ENCODE results near the gene SAMHD1.

DNA sequence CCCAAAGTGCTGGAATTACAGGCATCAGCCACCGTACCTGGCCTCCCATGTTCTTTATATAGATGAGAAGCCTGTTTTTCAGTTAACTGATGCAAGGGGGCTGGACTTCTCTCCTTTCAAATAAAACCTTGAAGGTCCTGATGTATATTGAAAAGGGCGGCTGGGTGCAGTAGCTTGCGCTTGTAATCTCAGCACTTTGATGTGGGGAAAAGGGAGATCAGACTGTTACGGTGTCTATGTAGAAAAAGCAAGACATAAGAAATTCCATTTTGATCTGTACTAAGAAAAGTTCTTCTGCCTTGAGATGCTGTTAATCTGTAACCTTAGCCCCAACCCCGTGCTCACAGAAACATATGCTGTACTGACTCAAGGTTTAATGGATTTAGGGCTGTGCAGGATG is 16.1 kb upstream of the SAMHD1 start:
- no peak for TF ChIP-seq EZH2 (IDR thresholded peaks at IDR 0.05; ENCODE audit: borderline replicate concordance, insufficient read depth, low read length, poor library complexity, severe bottlenecking)
- no peak for TF ChIP-seq EP300 (conservative IDR thresholded peaks at IDR 0.05; ENCODE audit: poor library complexity, severe bottlenecking)
- TF ChIP-seq, protein P1, sequence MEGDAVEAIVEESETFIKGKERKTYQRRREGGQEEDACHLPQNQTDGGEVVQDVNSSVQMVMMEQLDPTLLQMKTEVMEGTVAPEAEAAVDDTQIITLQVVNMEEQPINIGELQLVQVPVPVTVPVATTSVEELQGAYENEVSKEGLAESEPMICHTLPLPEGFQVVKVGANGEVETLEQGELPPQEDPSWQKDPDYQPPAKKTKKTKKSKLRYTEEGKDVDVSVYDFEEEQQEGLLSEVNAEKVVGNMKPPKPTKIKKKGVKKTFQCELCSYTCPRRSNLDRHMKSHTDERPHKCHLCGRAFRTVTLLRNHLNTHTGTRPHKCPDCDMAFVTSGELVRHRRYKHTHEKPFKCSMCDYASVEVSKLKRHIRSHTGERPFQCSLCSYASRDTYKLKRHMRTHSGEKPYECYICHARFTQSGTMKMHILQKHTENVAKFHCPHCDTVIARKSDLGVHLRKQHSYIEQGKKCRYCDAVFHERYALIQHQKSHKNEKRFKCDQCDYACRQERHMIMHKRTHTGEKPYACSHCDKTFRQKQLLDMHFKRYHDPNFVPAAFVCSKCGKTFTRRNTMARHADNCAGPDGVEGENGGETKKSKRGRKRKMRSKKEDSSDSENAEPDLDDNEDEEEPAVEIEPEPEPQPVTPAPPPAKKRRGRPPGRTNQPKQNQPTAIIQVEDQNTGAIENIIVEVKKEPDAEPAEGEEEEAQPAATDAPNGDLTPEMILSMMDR (IDR thresholded peaks at IDR 0.05; ENCODE audit: poor library complexity, severe bottlenecking): no peak
